Measurements from ENCODE around the gene MFSD6L.

Gene MFSD6L, protein sequence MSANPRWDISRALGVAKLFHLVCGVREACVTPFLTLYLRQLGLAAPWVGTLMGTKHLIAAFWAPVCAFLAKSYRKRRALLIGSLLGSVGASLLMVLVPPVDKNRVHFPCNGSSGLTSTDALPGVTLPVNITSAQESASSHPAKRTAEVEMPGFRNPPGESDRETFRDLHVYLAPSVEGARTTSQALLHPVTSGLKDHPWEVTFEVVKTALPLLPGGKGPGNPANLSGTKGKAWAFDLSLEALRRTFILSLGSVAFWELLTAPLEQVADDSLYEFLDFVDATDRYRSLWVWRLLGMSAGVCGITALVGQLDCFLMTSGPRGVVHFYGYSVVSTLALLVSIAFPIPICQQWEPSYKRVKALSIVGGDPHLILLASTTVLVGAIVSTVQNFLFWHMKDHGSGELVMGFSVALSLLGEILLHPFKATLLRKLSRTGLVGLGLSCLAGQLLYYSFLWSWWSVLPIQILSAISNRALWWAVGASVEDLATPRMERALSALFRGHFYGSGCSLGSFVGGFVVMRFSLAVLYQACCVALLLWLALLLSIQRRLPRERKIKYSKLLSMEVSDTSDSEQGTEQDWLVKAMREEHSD

GRCh38 chr17:8798846-8799569 lies at the start of gene MFSD6L:
Gene MFSD6L (minus strand): TSS chr17:8799365. CDS start chr17:8799120, 245 bp downstream.
- DNase-seq (ENCODE audit: low spot score), result no peak

- no peak for DNase-seq (ENCODE audit: low spot score)
Observed at GRCh38 chr17:8847891-8848290, 48.7 kb upstream of the MFSD6L start.

GRCh38 chr17:8846768-8847211 lies 47.6 kb upstream of the MFSD6L start:
- DNase-seq (ENCODE audit: low spot score), result peak; percentile 65

GRCh38 chr17:8844229-8845218 lies 45.4 kb upstream of the MFSD6L start:
- no peak for DNase-seq (ENCODE audit: low spot score)

DNA sequence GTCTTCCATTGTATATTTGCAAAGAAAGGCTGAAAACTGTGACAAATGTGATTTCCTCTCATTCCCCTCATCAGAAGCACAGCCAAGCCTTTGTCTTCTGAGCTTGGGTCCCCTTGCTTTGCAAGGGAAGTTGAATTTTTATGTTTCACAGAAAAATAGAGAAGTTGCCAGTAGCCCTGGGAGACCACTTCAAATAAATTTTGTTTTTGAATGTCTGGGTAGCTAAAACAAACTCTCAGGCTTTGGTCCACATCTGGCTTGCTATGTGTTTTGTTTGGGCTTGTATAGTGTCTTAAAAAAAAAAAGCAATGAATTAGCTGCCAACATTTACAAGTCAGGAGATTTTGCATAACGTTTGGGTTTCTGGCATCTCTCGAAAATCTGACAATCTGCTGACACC lies 44.2 kb upstream of the MFSD6L start:
- no peak for DNase-seq (ENCODE audit: low spot score)

DNA sequence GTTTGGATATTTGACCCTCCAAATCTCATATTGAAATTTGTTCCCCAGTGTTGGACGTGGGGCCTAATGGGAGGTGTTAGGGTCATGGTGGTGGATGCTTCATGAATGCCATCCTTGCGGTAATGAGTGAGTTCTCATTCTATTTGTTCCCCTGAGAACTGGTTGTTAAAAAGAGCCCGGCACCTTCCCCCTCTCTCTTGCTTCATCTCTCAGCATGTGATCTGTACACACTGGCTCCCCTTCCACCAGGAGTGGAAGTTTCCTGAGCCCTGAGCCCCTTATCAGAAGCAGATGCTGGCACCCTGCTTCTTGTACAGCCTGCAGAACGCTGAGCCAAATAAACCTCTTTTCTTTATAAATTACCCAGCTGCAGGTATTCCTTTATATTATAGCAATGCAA lies 42.7 kb upstream of the MFSD6L start:
- DNase-seq (ENCODE audit: low spot score), result no peak

DNA sequence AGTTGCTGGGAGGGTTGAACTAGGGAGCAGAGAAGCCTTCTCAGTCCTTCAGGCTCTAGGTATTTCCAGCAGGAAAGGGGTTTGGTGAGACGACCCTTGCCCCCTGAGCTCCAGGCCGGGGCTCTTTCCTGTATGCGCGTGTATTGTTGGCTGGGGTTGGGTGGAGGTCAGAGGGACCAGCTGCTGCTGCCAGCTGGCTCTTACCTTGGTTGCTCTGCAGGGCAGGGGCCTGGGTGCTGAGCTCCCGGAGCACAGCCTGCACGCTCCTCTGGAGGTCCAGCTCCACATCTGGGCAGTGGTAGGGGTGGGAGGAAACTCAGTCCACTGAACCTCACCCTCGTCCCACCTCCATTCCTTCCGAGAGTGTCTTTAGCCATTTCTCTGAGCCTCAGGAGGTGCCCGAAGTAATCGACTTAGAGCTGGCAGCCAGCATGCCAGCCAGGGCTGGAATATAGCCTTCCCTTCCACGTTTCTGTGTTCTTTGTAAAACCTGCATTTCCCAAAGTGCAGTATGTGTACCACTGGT lies 40.3 kb upstream of the MFSD6L start:
- no peak for DNase-seq (ENCODE audit: low spot score)

GRCh38 chr17:8838551-8839095 lies 39.5 kb upstream of the MFSD6L start:
- DNase-seq (ENCODE audit: low spot score), result no peak

DNA sequence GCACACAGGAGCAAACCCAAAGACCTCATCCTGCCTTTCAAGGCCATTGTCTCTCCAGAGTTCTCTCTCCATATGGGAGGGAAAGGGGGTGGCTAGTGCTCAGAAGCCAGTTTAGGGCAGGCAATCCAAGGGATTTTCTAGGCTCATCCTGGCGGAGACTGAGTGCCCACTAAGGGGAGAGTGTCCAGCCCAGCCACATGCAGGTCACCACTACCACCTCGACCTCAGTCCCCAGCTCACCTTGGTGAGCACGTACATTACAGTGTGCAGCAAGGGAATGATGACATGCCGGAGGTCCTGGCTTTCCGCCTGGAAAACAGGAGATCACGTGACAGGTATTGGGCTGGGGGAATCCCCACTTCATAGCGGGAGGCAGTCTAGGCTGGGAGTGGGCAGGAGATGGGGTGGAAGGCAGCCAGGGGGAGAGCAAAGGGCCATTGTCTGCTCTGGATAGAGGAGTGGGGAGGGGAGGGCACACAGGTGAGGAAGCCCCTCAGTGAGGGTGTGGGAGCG lies 38.5 kb upstream of the MFSD6L start:
- DNase-seq (ENCODE audit: low spot score), result no peak

DNA sequence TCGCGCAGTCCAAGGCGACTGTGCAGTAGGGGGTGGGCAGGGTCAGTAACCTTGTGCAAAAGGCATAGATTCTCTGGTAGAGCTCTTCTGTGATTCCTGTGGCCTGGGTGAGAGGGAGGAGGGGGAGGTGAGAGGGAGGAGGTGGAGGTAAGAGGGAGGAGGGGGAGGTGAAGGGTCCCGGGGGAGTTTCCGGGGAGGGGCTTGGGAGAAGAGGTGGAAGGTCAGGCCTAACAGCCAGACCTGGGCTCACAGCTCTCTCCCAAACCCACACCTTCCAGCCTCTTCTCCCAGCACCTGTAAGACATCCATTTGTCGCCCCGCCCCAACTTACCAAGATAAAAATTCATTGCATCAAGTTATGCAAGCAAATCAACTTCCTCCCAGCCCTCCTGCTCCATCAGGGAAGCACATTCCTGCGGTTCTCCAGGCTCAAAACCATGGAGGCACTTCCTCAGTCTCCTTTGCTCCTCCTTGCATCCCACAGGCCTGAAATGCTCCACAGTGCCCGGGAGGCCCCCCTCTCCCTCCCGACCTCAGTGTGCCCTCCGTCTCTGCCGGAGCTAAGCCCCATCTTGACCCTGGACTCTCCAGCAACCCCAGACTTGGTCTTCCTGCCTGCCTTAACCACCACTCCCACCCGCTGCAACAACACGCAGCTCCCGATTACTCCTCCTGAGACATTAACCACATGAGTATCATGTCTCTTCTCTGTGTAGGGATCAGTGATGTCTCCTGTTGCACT lies 37.8 kb upstream of the MFSD6L start:
- no peak for DNase-seq (ENCODE audit: low spot score)

GRCh38 chr17:8835631-8836364 lies 36.6 kb upstream of the MFSD6L start:
- no peak for DNase-seq (ENCODE audit: low spot score)

- no peak for DNase-seq (ENCODE audit: low spot score)
Observed at GRCh38 chr17:8835106-8835505, 35.9 kb upstream of the MFSD6L start.

DNA sequence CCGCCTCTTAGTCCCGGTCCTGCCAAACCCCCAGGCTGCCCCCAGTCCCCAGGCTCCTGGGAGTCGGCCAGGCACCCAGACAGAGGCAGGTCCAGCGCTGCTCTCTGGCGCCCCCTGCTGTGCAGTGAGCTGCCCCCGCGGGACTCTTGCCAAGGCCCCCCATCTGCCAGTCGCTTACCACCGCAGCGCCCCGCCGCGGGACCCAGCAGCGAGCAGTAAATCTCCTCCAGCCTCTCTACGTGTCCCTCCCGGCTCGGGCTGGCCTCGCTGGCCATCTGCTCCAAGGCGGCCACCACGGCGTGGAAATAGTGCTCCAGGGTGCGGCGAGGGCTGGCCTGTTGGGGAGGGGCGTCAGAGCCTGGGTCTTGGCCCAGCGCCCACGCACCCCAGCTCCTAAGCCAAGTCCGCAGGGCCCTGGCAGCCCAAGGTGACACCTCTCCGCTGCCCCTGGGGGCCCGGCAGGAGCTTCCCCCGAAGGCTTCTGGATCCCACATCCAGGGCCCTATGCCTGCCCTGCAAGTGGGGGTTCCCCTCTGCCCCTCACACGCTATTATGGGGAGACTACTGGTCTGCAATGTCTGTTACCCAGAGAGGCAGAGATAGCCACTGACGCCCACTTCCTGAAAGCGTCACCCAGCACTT lies 33.7 kb upstream of the MFSD6L start:
- DNase-seq (ENCODE audit: low spot score), result no peak

GRCh38 chr17:8831234-8831849 lies 32.2 kb upstream of the MFSD6L start:
- no peak for DNase-seq (ENCODE audit: low spot score)

- DNase-seq (ENCODE audit: low spot score), result no peak
Observed at GRCh38 chr17:8830141-8830540, 31.0 kb upstream of the MFSD6L start.

DNA sequence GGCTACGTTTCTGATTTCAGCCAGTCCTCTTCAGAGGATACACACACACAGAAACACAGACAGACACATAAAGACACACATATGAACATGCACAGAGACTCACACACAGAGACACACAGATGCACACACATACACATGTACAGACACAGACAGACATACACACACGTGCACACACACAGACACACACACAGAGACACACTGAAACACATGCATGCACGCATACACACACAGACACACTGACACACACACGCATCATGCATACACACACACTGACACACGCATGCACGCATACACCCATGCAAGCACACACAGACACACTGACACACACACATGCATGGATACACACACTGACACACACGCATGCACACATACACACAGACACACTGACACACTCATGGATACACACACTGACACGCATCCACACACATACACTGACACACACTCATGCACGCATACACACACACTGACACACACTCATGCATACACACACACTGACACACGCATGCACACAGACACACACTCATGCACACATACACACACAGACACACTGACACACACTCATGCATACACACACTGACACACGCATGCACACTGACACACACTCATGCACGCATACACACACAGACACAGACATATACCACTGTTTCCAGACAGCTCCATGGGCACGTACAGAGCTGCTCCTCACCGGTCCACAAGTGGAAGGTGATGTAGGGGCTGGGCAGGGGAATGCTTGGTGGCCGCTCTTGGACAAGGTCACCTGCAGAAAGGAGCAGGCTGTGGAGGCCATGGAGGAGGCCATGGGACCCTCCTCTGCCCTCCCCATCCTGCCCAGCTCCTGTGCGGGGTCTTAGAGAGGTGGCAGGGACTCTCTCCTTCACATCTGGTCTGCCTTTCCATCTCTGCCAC lies 30.1 kb upstream of the MFSD6L start:
- DNase-seq (ENCODE audit: low spot score), result no peak

GRCh38 chr17:8828517-8828875 lies 29.3 kb upstream of the MFSD6L start:
- no peak for DNase-seq (ENCODE audit: low spot score)
